Measurements from ENCODE around the gene CD2AP.
"Not testable (repeated sequence)": the region's sequence is repeated elsewhere in the genome, so short reads cannot be mapped to it uniquely, and the experiment has no call there.

CD2AP gene

DNA sequence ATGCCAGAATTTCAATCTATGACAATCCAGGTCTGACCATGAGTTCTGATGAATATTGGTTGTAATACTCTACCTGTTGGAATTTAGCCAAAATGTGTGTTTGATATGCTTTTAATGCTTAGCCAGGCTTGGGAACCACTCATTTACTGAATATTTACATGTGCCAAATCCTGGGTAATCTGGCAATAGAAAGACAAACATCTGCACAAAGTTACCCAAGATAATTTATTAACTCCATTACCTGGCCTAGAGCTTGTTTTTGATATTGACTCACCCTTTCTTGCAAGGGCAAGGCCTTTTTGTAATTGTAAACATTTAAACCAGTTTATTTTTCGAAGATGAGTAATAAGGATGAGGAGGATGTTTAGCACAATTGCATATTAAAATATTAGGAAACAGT, 13.5 kb upstream of the CD2AP start:
- no peak for DNase-seq (ENCODE audit: low read depth)

DNA sequence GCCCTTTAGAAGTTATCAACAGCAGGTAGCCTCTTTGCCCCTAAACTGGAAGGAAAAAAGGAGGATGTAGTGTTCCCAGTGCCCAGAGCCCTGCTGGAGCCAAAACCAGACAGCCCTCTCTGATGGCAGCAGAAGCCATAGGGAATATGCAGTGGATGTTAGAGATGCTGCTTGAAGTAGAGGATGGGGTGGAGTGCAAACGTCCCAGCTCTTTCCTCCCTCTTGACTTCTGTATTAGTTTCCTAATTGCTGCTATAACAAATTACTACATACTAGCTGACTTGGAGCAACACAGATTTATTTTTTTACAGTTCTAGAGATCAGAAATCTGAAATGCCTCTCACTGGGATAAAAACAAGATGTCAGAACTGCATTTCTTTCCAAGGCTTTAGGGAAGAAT, 12.5 kb upstream of the CD2AP start:
- no peak for DNase-seq (ENCODE audit: low read depth)

DNA sequence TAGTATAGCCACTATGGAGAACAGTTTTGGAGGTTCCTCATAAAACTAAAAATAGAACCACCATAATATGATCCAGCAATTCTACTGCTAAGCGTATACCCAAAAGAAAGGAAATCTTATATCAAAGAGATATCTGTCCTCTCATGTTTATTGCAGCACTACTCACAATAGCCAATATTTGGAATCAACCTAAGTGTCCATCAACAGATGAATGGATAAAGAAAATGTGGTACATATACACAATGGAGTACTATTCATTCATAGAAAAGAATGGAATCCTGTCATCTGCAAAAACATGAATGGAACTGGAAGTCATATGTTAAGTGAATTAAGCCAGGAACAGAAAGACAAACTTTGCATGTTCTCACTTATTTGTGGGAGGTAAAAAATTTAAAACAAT, 5.7 kb upstream of the CD2AP start:
- DNase-seq (ENCODE audit: low read depth): no peak

DNA sequence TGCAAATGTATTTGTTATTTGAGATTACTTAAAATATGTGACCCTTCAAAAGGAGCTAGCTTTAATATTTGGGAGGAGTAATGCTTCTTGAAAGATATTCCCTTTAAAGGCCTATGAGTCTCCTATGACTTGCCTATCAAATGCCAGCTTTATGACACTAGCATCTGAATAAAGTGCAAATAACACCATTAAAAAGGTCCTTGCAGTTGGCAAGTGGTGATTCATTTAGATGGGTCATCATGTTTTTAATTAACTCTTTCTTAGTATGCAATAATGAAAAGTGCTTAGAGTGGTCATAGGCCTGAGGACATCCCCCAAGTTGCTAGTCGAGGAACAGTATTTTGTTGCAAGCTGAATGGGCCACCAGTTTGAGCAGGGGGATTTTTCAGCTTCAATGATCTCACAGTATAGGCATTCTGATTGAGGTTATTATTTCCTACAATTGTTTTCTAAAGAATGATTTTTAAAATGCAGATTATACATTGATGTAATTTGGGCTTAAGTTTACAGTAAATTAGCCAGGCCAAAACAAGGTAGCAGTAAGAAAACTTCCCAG, 3.7 kb upstream of the CD2AP start:
- DNase-seq (ENCODE audit: low read depth): no peak

DNA sequence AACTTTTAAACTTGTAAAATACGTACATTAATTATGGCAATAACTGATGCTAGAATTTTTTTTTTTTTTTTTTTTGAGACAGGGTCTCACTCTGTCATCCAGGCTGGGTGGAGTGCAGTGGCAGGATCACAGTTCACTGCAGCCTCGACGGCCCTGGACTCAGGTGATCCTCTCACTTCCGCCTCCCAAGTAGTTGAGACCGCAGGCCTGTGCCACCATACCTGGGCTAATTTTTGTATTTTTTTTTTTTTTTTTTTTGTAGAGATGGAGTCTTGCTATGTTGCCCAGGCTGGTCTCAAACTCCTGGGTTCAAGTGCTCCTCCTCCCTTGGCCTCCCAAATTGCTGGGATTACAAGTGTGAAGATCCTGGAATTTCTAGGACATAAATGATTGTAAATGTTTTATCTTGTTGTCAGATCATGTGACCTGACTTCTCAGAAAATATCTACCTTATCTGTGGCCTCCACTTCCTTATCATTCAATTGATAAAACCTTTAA, 2.2 kb upstream of the CD2AP start:
- no peak for DNase-seq (ENCODE audit: low read depth)

DNA sequence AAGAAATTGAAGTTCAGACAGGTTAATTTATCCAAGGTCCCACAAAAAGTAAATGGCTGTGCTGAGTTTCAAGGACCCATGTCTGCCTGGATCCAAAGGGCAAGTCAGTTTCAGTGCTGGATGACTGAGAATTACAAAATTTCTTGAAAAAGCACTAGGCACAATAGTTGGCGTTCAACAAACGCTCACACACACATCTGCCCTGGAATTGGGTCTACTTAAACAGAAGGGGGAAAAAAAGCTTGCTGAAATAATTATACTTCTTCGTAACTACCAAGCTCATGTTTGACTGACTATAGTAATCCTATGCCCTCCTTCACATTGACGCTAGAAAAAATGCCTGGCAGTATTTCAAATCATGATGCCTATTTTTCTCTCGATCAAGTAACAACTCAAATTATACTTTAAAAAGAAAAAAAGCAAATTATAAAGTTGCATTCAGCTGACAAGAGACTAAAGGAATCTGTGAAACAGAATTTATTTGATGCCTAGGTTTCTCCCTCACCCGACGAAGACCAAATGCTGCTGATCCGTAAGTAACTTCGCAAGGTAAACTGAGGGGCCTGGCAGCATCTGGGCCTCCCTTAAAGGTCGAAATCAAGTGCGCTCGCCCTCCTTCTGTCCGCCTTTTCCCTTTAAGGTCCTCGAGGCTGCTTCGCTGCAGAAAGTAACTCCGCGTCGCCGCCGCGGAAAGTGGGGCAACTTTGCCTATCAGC, 650 bp upstream of the CD2AP start:
- no peak for DNase-seq (ENCODE audit: low read depth)

DNA sequence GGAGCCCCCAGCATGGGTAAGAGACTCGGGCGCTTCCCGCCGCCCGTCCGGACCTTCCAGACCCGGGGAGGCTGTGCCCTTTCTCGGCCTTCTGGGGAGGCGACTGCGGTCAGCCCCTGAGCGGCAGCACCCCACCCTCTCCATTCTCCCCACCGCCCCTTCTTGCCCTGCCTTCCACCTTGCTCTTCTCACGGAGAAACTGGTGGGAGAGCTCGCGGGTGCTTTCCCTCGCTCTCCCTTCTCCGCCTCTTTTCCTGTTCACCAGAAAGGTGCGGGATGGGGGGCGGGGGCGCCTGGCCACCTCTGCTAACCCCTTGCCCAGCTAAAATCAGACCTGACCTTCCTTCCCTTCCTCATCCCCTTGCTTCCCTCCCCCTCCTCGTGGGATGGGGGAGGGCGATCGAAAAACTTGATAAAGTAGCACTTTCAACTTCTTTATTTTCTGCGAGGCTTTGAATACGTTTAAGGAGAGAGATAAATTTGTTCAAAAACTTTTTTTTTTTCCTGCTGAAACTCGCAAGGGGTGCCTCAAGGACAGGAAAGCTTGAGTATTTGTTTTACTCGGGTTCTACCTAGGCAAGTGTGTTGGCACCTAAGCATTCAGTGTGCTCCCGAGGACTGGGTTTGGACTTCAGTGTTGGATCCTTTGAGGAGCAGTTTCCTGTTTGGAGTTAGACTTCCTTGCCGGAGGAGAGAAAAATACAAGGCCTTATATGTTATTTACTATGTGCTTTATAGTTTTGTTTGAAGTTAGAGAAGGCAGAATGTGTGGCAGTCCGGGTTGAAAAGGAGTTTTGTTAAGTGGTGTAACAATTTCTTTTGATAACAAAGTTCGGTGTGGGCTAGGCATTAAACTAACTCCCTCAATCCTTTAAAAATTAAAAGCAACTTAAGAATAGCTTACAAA, 897 bp downstream of the CD2AP start:
- DNase-seq (ENCODE audit: low read depth): no peak

DNA sequence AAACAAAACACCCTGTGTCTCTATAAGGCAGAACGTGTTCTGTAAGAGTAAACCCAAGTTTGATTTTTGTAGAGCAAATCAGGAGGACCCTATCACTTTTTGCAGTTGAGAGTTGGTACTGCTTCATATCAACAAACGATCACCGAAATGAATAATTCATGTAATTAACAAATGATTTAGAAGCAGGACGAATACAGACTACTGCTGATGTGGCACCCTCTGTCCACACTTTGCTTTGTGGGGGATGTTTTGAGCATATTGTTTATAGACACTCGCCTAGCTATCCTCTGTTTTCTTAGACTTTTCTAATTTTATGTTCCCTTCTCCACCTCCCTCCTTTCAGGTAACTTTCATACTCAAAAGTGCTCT, 1.5 kb downstream of the CD2AP start:
- no peak for DNase-seq (ENCODE audit: low read depth)

DNA sequence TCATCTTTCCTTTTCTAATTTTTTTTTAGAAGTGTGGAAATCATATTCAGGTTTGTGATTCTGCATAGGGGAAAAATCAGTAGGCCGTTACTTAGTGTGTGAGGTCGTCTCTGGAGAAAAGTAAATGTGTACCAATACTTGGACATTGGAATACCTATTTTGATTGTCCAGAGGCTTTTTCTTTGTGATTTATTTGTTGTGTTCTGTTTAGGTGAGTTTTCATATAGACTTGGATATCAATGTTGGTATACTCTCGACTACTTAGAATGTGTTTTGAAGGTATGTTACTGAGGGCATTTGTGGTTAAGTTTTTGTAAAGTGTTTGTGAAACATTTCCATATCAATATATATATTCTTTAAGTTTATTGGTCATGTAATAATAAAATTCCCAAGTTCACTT, 2.3 kb downstream of the CD2AP start:
- no peak for DNase-seq (ENCODE audit: low read depth)

DNA sequence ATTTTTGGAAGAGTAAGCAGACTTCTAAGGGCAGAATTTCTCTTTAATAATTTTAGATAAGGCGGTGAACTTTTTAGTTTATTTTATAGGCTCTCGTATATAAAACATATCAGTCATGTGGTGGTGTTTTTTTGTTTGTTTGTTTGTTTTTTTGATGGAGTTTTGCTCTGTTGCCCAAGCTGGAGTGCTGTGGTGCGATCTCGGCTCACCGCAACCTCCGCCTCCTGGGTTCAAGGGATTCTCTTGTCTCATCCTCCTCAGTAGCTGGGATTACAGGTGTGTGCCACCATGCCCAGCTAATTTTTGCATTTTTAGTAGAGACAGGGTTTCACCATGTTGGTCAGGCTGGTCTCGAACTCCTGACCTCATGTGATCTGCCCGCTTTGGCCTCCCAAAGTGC, 3.6 kb downstream of the CD2AP start:
- not testable (repeated sequence) for DNase-seq (ENCODE audit: low read depth)

DNA sequence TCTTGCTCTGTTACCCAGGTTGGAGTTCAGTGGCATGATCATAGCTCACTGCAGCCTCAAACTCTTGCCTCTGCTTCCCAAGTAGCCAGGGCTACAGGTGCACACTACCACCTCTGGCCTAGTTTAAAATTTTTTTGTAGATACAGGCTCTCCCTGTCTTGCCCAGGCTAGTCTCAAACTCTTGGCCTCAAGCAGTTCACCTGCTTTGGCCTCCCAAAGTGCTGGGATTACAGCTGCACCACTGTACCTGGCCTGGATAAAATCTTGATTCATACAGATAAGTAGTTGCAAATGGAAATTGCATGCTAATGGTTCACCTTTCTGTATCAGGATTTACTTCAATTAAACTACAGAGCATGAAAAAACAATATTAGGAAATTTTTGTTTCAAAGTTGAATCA, 4.2 kb downstream of the CD2AP start:
- DNase-seq (ENCODE audit: low read depth): no peak

DNA sequence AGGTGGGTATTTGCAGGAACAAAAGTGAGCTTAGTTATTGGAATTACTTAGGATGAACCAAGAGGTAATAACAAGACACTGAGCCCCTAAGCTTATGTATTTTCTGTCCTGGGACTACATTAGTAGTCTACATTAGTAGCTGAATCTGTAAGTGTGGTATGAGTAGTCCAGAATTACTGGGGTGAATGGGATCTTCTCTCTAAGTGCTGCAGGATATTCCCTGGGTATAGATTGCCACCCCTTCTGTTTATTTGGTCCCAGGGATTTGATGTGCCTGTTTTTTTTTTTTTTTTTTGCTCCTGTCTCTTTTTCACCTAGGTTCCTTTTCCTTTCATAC, 5.9 kb downstream of the CD2AP start:
- no peak for DNase-seq (ENCODE audit: low read depth)

DNA sequence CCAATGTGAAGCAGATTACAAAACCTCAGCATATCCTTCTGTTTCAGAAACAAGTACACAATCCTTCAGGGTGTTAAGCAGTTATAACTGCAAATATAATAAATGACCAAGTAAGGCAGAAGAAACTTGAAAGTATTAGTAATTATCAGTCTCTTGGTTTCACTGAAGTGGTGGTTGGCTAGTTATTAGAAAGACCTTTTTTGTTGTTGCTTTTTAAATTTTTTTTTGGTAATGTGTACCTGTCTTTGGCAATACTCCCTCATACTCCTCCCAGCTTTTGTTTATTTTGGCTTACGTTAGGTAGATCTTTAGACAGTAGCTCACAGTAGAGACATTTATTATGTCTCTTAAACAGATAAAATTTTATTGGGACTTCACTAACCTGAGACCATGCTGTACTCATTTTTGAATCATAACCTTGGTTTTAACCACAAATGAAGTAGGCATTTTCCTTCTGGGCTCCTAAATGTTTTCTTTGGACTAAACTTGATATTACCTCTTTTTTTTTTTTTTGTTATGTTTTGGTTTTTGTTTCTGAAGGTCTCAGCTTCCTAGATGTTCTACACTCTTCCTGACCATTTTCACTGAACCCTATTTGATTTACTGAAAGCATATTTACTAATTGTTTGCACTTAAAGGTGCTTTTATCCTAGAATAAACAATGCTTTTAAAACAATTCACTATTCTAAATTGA, 6.4 kb downstream of the CD2AP start:
- DNase-seq (ENCODE audit: low read depth): no peak

DNA sequence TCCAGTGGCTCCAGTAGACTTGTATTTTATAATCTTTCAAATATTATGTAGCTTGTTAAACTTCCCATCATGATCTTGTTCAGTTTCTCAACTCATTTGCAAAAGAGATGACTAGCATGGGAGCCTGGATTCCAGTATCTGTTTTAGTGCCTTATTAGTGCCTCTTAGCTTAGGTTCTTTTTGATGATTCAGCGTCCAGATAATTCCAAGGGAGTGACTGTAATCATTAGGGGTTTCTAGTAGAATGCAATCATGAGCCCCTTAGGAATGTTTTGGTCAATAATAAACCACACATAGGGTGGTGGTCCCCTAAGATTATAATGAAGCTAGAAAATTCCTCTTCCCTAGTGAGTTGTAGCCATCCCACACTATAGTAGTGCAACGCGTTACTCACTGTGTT, 7.0 kb downstream of the CD2AP start:
- DNase-seq (ENCODE audit: low read depth): no peak

DNA sequence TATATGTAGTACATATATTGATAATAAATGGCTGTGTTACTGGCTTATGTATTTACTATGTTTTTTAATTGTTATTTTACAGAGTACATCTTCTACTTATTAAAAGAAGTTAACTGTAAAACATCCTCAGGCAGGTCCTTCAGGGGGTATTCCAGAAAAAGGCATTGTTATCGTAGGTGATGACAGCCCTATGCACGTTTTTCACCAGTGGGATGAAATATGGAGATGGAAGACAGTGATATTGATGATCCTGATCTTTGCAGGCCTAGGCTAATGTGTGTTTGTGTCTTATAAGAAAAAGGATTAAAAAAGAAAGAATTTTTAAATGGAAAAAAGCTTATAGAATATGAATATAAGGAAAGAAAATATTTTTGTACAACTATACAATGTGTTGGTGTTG, 7.5 kb downstream of the CD2AP start:
- DNase-seq (ENCODE audit: low read depth): no peak

DNA sequence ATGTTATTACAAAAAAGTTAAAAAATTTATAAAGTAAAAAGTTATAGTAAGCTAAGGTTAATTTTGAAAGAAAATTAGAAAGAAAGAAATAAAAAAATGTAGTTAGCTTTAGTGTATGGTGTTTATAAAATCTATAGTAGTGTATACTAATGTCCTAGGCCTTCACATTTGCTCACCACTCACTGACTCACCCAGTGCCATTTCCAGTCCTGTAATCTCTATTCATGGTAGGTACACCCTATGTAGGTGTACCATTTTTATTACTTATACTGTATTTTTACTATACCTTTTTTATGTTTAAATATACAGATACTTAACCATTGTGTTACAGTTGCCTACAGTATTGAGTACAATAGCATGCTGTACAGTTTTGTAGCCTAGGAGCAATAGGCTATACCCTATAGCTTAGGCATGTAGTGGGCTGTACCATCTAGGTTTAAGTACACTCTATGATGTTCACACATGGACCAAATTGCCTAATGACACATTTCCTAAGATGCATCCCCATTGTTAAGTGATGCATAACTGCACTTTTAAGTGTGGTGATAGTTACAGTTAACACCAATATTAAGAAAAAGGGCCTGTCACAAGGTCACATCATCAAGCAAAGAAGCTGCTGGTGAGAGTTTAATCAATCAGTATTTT, 8.0 kb downstream of the CD2AP start:
- DNase-seq (ENCODE audit: low read depth): no peak

DNA sequence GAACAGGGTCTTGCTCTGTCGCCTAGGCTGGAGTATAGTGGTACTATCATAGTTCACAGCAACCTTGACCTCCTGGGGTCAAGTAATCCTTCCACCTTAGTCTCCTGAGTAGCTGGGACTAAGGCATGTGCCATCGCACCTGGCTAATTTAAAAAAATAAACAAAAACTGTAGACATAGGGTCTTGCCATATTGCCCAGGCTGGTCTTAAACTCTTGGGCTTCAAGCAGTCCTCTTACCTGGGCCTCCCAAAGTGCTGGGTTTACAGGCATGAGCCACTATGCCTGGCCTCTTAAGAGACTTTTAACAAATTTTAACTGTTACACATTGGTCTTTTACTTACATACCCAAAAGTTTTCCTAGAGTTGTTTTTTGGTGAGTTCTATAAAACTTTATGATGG, 12.4 kb downstream of the CD2AP start:
- DNase-seq (ENCODE audit: low read depth): no peak

DNA sequence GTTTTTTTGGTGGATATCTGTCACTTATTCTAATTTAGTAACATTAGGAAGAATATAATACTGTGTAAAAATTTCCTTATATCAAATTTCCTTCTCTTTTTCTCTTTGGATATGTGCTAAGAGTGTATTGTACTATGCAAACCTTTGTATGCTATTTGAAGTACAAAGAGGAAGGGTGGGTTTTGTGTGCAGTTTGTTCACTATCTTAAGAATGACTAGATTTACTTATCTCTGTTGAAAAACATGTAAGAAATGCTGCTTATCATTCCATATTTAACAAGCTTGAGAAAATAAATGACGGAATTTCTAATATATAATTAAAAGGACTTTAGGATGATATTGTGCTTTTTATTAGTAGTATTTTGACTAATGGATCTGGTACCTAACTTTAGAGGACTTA, 13.1 kb downstream of the CD2AP start:
- no peak for DNase-seq (ENCODE audit: low read depth)

DNA sequence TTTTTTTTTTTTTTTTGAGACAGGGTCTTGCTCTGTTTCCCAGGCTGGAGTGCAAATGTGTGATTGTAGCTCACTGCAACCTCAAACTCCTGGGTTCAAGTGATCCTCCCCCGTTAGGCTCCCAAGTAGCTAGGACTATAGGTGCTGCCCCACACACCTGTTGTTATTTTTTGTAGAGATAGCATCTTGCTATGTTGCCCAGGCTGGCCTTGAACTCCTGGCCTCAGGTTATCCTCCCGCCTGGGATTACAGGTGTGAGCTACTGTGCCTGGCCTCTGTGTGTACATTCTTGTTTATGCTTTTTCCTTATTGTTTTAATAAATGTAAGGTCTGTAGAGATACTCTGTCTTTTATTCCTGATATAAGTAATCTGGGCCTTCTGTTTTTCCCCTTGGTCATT, 14.8 kb downstream of the CD2AP start:
- no peak for DNase-seq (ENCODE audit: low read depth)

DNA sequence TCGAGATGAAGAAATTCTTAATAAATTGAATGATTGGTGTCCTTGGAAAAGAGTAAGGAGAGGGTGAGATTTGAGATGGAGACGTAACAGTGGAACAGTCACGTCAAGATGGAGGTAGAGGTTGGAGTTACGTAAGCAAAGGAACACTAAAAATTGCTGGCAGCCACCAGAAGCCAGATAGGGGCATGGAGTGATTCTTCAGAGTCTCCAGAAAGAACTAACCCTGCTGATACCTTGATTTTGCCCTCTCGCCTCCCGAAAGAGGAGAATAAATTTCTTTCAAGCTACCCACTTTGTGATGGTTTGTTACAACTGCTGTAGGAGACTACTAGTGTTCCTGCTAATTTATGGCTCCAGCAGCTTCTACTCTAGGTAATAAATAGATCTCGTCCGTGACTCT, 17.6 kb downstream of the CD2AP start:
- DNase-seq (ENCODE audit: low read depth): no peak

DNA sequence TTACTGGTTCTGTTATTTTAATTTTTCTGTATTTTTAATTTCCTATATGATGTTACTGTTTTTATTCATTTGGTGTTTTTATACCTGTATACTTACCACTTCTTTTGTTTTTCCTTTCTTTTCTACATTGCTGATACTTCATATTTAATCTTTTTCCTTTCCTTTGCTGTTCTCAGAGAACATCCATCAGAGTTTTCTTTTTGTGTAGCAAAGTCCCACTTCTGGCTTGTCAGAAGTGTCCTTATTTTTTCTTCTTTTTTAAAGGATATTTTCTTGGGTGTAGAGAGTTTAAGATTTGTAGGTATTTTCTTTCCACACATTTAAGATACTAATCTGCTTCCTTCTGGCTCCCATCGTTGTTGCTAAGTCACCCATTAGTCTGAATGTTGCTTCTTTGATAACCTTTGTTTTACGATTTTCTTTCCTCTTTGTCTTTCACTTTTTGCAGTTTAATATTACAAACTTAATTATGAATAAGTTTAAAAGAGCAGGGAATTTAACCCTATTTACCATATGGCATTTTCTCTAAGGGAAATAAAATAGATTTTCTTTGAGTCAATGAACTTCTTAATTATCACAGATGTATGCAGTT, 18.5 kb downstream of the CD2AP start:
- DNase-seq (ENCODE audit: low read depth): no peak

Measured in activated T-cell treated with anti-CD3 and anti-CD28 coated beads for 1 hour (primary cell).